Tongue (tissue), 2 donors: ENCODE measurements around the gene BBIP1. TPM values are rescaled to one million over a fixed set of nuclear protein-coding genes. Genes with fewer than 3 reads are reported as not detected.

Source experiments
- DNase-seq: peaks from one replicate; pipeline ENCODE4 v3.0.0-alpha.2; 2015
- total RNA-seq: library from RNA; depleted of rRNA; stranded (reverse); fragments of >200 nt; gene quantifications from one replicate; pipeline ENCODE4 v1.2.3, GENCODE V29; 2014

BBIP1 gene
- total RNA-seq: 25.2 TPM

GRCh38 chr10:110918643-110919348, at the start of gene BBIP1:
Gene BBIP1, minus strand, starts transcription at chr10:110919180. Its CDS starts 1,023 bp downstream, at chr10:110918157.
- peak; percentile 100 for DNase-seq

DNA sequence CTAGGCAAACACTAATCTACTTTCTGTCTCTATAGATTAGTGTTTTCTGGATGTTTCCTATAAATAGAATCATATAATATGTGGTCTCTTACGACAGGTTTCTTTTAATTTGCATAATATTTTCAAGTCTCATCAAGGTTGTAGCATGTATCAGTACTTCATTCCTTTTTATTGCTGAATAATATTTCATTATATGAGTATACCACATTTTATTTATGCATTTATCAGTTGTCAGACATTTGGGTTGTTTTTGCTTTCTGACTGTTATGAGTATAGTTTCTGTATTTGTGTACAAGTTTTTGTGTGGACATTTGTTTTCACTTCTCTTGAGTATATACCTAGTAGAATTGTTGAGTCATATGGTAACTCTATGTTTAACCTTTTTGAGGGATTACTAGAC, 48.7 kb upstream of the BBIP1 start:
- no peak for DNase-seq

- DNase-seq: no peak
Measured at GRCh38 chr10:110967009-110967630, 48.1 kb upstream of the BBIP1 start.

GRCh38 chr10:110966146-110966545, 47.2 kb upstream of the BBIP1 start:
- DNase-seq: no peak

GRCh38 chr10:110965216-110965615, 46.2 kb upstream of the BBIP1 start:
- DNase-seq: no peak

- no peak for DNase-seq
Measured at GRCh38 chr10:110964681-110965080, 45.7 kb upstream of the BBIP1 start.

- DNase-seq: no peak
Measured at GRCh38 chr10:110963162-110963561, 44.2 kb upstream of the BBIP1 start.

DNA sequence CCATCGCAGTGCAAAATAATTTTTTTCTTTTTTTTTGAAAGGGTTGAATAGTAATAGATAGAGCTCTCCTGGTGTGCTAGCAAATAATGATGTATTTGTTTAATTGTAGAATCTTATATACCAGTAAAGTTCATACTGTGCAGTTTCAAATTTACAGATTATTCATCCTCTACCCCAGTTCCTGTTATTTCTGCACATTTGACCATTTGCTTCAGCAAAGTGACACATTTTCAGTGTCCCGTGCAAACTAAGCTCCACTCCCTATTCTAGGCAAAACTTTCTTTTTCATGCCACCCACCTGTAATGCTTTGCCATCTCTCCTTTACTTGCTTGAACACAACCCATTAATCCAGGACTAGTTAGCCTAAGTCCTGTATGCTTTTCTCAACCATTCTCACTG, 43.5 kb upstream of the BBIP1 start:
- DNase-seq: no peak

- no peak for DNase-seq
Measured at GRCh38 chr10:110960333-110960712, 41.3 kb upstream of the BBIP1 start.

DNA sequence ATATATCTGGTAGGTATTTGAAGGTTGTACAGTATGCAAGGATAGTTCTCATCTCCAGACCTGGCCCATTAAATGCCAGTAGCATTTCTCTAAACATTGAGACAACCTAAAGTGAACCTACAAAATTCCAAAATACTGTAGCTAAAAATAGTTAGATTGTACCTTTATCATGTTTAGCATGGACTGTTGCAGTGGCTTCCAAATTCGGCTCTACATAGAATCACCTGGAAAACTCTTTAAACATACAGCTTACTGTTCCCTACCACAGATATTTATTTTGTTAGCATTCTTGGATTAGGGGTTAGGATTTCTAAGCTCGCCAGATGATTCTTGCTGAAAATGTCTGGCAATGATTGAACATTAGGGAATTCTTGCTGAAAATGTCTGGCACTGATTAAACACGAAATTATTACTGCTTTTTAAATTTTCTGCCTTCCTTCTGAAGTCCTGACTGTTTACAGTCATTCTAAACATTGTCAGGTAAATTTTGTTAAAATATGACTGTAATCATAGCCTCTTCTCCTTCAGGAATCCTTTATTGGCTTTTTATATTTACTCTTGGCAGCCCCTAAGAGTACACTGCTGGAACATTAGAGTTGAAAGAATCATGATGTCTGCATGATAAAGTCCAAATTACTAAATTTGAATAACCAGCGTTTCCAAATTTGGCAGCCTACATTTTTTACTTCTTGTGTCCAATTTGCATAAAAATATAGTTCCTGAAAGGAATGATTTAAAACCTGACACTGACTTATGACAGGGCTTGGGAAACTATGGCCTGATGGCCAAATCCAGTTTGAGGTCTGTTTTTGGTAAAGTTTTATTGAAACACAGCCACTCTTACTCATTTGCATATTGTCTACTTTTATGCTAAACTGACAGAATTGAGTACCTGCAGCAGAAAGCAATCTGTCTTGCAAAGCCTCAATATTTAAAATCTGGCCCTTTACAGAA, 40.7 kb upstream of the BBIP1 start:
- peak; percentile 56 for DNase-seq

- DNase-seq: no peak
Measured at GRCh38 chr10:110957606-110958005, 38.6 kb upstream of the BBIP1 start.

GRCh38 chr10:110951381-110951780, 32.4 kb upstream of the BBIP1 start:
- no peak for DNase-seq

DNA sequence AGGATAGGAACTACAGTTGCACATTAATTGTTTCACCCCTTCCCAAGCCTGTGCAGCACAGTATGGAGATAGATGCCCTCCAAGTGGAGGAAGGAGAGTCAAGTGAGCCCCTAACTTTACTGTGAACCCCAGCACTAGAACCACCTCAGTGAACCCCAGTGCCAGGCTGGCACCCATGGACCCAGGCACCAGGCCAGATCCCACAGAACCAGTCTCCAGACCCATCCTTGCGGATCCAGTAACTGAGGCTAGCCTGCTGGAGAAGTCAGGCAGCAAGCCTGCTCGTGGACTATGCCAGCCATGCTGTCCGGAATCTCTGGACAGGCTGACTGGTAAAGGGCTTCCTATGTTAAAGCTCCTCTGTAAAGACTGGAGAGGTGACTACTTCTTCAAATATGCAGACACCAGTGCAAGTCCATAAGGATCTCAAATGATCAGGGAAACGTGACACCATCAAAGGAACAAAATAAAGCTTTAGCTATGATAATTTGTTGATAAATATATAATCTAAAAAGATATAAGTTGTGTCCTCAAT, 28.1 kb upstream of the BBIP1 start:
- no peak for DNase-seq

GRCh38 chr10:110946496-110946895, 27.5 kb upstream of the BBIP1 start:
- DNase-seq: no peak

GRCh38 chr10:110944792-110945396, 25.9 kb upstream of the BBIP1 start:
- DNase-seq: no peak

DNA sequence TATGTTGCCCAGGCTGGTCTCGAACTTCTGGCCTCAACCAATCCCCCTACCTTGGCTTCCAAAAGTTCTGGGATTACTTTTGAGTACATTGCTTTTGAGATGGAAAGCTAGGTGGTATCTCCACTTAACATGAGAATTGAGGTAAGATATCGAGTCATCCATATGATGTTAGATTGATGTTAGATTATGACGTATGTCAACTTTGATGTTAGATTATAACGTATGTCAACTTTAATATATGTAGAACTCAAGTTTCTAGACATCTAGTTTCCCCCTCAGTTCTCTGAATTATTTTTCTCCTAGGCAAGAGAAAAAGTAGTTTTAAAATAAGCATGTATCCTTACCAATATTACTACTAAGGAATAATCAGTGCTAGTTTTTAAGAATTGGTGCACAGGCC, 20.4 kb upstream of the BBIP1 start:
- DNase-seq: no peak

- no peak for DNase-seq
Measured at GRCh38 chr10:110936757-110937156, 17.8 kb upstream of the BBIP1 start.

GRCh38 chr10:110932505-110933180, 13.7 kb upstream of the BBIP1 start:
- no peak for DNase-seq

- no peak for DNase-seq
Measured at GRCh38 chr10:110931769-110932381, 12.9 kb upstream of the BBIP1 start.

DNA sequence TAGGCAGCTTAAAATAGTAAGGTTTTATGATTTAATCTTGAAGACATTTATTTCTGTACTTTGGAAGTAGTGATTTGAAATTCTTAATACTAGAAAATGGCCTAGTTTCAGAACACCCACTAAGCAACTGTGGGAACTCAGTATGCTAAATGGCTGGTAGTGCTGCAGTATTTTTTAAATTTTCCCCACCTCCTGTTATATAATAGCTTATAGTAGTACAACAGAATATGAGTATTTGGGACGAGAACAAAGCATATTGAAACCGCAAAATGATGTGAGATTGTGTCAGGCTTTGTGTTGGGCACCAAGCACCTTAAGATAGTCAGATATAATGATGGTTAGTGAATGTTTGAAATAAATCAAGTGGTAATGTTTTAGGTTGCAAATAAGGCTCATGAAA, 8.5 kb upstream of the BBIP1 start:
- DNase-seq: no peak

- DNase-seq: no peak
Measured at GRCh38 chr10:110923856-110924493, 5.0 kb upstream of the BBIP1 start.
